Sigmoid colon (tissue), 7 donors: ENCODE measurements around the gene TUBB. TPM values are rescaled to one million over a fixed set of nuclear protein-coding genes. Genes with fewer than 3 reads are reported as not detected.

Experiments used
- DNase-seq: peaks from one replicate; pipeline ENCODE4 v3.0.0-alpha.2; 2019
- H3K27ac ChIP-seq, 4 donors: fragments of 200-600 bp; sonication (generic); one replicate each; pipeline ENCODE4 v1.5.1; 2016 to 2019; ENCODE audit warnings: mild to moderate bottlenecking in 1 of 4
- H3K27me3 ChIP-seq, 3 donors: fragments of 200-600 bp; sonication (generic); one replicate each; pipeline ENCODE4 v1.5.1; 2019; ENCODE audit warnings: mild to moderate bottlenecking in 1 of 3
- H3K36me3 ChIP-seq, 4 donors: fragments of 200-600 bp; sonication (generic); one replicate each; pipeline ENCODE4 v1.5.1; 2016 to 2019
- H3K4me1 ChIP-seq, 4 donors: fragments of 200-600 bp; sonication (generic); one replicate each; pipeline ENCODE4 v1.5.1; 2017 to 2019
- H3K4me3 ChIP-seq, 4 donors: fragments of 200-600 bp; sonication (generic); one replicate each; pipeline ENCODE4 v1.5.1; 2017 to 2019; ENCODE audit warnings: mild to moderate bottlenecking in 2 of 4, moderate library complexity in 1 of 4
- H3K9me3 ChIP-seq, 4 donors: fragments of 200-600 bp in 3 of 4; sonication (generic) in 3 of 4; one replicate each; pipeline versions ENCODE4 v1.5.1 to v1.6.1; 2013 to 2019
- CTCF ChIP-seq, 4 experiments: fragments of 450-650 bp in 3 of 4; fragments of 200-600 bp in 1 of 4; IDR thresholded peaks; one replicate each; pipeline ENCODE4 v1.5.1; 2016 to 2019; ENCODE audit warnings: antibody characterized with exemption in 4 of 4, mild to moderate bottlenecking in 3 of 4, moderate library complexity in 2 of 4
- EP300 ChIP-seq, 4 donors: sonication (generic); formaldehyde crosslinking; IDR thresholded peaks; one replicate each; pipeline ENCODE4 v1.6.1; 2017; ENCODE audit warnings: antibody characterized with exemption in 4 of 4
- POLR2A ChIP-seq, 2 donors: fragments of 450-650 bp; IDR thresholded peaks; one replicate each; pipeline ENCODE4 v1.6.1; 2016; ENCODE audit warnings: antibody characterized with exemption in 2 of 2, mild to moderate bottlenecking in 2 of 2, moderate library complexity in 2 of 2
- POLR2AphosphoS5 ChIP-seq, 4 donors: sonication (generic); formaldehyde crosslinking; IDR thresholded peaks; one replicate each; pipeline ENCODE4 v1.6.1; 2017; ENCODE audit warnings: antibody characterized with exemption in 4 of 4
- WGBS, 2 donors: extraction: QIAGEN DNeasy Blood & Tissue Kit; methylation state at CpG; one replicate each; pipeline ENCODE4 v1.1.7; 2013; 5-methylcytosine and 5-hydroxymethylcytosine counted together
- intact Hi-C: fragments of 100-400 bp; cut with DNase I; formaldehyde crosslinking; loops from one replicate; pipeline ENCODE4 v1.15.1; 2023
- polyA plus RNA-seq, 3 donors: library from polyadenylated mRNA; stranded (reverse); fragments of 200-250 nt; gene quantifications; one replicate each; pipeline ENCODE4 v1.2.3, GENCODE V29; 2013
- total RNA-seq, 4 donors: library from RNA; depleted of rRNA; stranded (reverse); fragments of >200 nt; gene quantifications; one replicate each; pipeline ENCODE4 v1.1.0, GENCODE V29; 2016
- donor health status: healthy with polysubstance abuse.
- donor health status: Bipolar disorder and iron deficiency.
- donor health status: healthy.

Gene TUBB
- total and polyA plus RNA-seq, 7 donors, result 96.1 to 306 (median 267) TPM

- intact Hi-C loops, result loop anchor here (10.0 kb wide), 1 partner anchor 336 kb away; no protein-coding TSS in a partner anchor
- WGBS, 2 donors, result 36 to 70% methylated on average over 8 of the region's 8 CpGs
- Histone ChIP-seq H3K36me3 (no peaks in the 10 kb centered on the region), H3K4me1 (peaks cover 3 to 65% (median 56%) of the 10 kb centered on the region in 4 donors), H3K4me3 (no peak overlapping the region), H3K27ac (peak overlapping the region in 3 of 4 donors; percentile 87 to 93 (median 90)), H3K9me3 (no peaks in the 10 kb centered on the region), H3K27me3 (no peaks in the 10 kb centered on the region)
- DNase-seq, result no peak
- no peak for TF ChIP-seq CTCF (IDR thresholded peaks at IDR 0.05)
- no peak for TF ChIP-seq EP300 (IDR thresholded peaks at IDR 0.05)
- TF ChIP-seq POLR2A (IDR thresholded peaks at IDR 0.05), result no peak
- no peak for TF ChIP-seq POLR2AphosphoS5 (IDR thresholded peaks at IDR 0.05)
Measured at GRCh38 chr6:30748851-30749540, 28.8 kb downstream of the TUBB start.

- no peak overlapping the region for H3K4me3 ChIP-seq
- no peaks in the 10 kb centered on the region for H3K27me3 ChIP-seq
- H3K27ac ChIP-seq, result peak overlapping the region; percentile 16 to 93 (median 88)
- H3K4me1 ChIP-seq, result peaks cover 0 to 67% (median 56%) of the 10 kb centered on the region in 4 donors
- DNase-seq, result no peak
- no peaks in the 10 kb centered on the region for H3K36me3 ChIP-seq
- TF ChIP-seq CTCF (IDR thresholded peaks at IDR 0.05) (peak in 1 of 4 experiments; percentile 18), POLR2AphosphoS5 (IDR thresholded peaks at IDR 0.05) (no peak), EP300 (IDR thresholded peaks at IDR 0.05) (no peak), POLR2A (IDR thresholded peaks at IDR 0.05) (peak in 1 of 2 donors; percentile 29)
- intact Hi-C loops, result loop anchor here (10.0 kb wide), 1 partner anchor 335 kb away; no protein-coding TSS in a partner anchor
- no peaks in the 10 kb centered on the region for H3K9me3 ChIP-seq
- 21 to 72% methylated on average over 12 of the region's 12 CpGs for WGBS, 2 donors
Measured at GRCh38 chr6:30749554-30750378, 29.6 kb downstream of the TUBB start.

GRCh38 chr6:30750379-30750668, 30.2 kb downstream of the TUBB start:
- Histone ChIP-seq H3K36me3 (no peaks in the 10 kb centered on the region), H3K27me3 (no peaks in the 10 kb centered on the region), H3K9me3 (no peaks in the 10 kb centered on the region), H3K4me3 (no peak overlapping the region), H3K4me1 (peaks cover 0 to 67% (median 53%) of the 10 kb centered on the region in 4 donors), H3K27ac (peak overlapping the region in 3 of 4 donors; percentile 87 to 93 (median 90))
- no peak for TF ChIP-seq EP300 (IDR thresholded peaks at IDR 0.05)
- no peak for TF ChIP-seq CTCF (IDR thresholded peaks at IDR 0.05)
- no peak for TF ChIP-seq POLR2AphosphoS5 (IDR thresholded peaks at IDR 0.05)
- TF ChIP-seq POLR2A (IDR thresholded peaks at IDR 0.05), result no peak
- DNase-seq, result no peak
- intact Hi-C loops, result no loop called here

GRCh38 chr6:30752157-30752927, 32.2 kb downstream of the TUBB start:
- whole genome bisulfite sequencing, 2 donors, result 49 to 70% methylated on average over 12 of the region's 12 CpGs
- DNase-seq, result peak; percentile 98
- intact Hi-C loops, result loop anchor here (1.0 kb wide), 1 partner anchor 30 kb away; no protein-coding TSS in a partner anchor
- Histone ChIP-seq H3K36me3 (no peaks in the 10 kb centered on the region), H3K9me3 (no peaks in the 10 kb centered on the region), H3K4me1 (peaks cover 0 to 74% (median 57%) of the 10 kb centered on the region in 4 donors), H3K27me3 (no peaks in the 10 kb centered on the region), H3K27ac (peak overlapping the region; percentile 81 to 93 (median 88)), H3K4me3 (no peak overlapping the region)
- TF ChIP-seq CTCF (IDR thresholded peaks at IDR 0.05), result no peak
- peak; percentile 67 to 86 (median 68) for TF ChIP-seq EP300 (IDR thresholded peaks at IDR 0.05)
- TF ChIP-seq POLR2A (IDR thresholded peaks at IDR 0.05), result no peak
- peak; percentile 75 to 92 (median 91) for TF ChIP-seq POLR2AphosphoS5 (IDR thresholded peaks at IDR 0.05)
